Mucosa of descending colon (tissue), 3 donors: ENCODE measurements around the gene SEMA6B. TPM values are rescaled to one million over a fixed set of nuclear protein-coding genes. Genes with fewer than 3 reads are reported as not detected.

Experiments used
- ATAC-seq: fragments of 200-7000 bp; cut with Tn5 transposase; one replicate; pipeline ENCODE4 v1.9.1; 2020; ENCODE audit warnings: mild to moderate bottlenecking, moderate library complexity
- DNase-seq, 3 donors: peaks; one replicate each; pipeline ENCODE4 v3.0.0-alpha.2; 2020
- H3K36me3 ChIP-seq: fragments of 200-600 bp; one replicate; pipeline ENCODE4 v1.8.0; 2021; ENCODE audit warnings: low read depth, mild to moderate bottlenecking
- H3K4me1 ChIP-seq: fragments of 200-600 bp; one replicate; pipeline ENCODE4 v1.8.0; 2021; ENCODE audit warnings: low read depth, mild to moderate bottlenecking
- H3K4me3 ChIP-seq: fragments of 200-600 bp; one replicate; pipeline ENCODE4 v1.8.0; 2021; ENCODE audit warnings: mild to moderate bottlenecking
- H3K9me3 ChIP-seq: fragments of 200-600 bp; one replicate; pipeline ENCODE4 v1.8.0; 2021; ENCODE audit warnings: mild to moderate bottlenecking
- CTCF ChIP-seq: fragments of 200-600 bp; IDR thresholded peaks from one replicate; pipeline ENCODE4 v1.8.0; 2022; ENCODE audit warnings: antibody characterized with exemption, mild to moderate bottlenecking
- intact Hi-C, 2 donors: fragments of 100-400 bp; cut with DNase I in 1 of 2; cut with micrococcal nuclease in 1 of 2; formaldehyde crosslinking; loops; one replicate each; pipeline versions ENCODE4 v1.11.0 to v1.11.1; 2022; cut with DNase I, micrococcal nuclease
- total RNA-seq, 3 donors: library from RNA; stranded (reverse); fragmentation: NEBNext Ultra II Directional in 2 of 3; extraction: Animal tissue kit (Norgen Biotek cat#: 25700) in 2 of 3; gene quantifications; one replicate each; pipeline versions ENCODE4 v1.2.1 to v1.2.4, GENCODE V29; 2021 to 2023
- donor health status: DM: no; HTN: no; CAD: no; lungs with moderate emphysema.
- donor health status: DM: no; HTN: no; CAD: no.
- donor health status: DM: no; HTN: yes; CAD: no.

SEMA6B gene
- total RNA-seq, 3 donors from 2014 or later, result 2.5 to 8.4 (median 5.9) TPM

DNA sequence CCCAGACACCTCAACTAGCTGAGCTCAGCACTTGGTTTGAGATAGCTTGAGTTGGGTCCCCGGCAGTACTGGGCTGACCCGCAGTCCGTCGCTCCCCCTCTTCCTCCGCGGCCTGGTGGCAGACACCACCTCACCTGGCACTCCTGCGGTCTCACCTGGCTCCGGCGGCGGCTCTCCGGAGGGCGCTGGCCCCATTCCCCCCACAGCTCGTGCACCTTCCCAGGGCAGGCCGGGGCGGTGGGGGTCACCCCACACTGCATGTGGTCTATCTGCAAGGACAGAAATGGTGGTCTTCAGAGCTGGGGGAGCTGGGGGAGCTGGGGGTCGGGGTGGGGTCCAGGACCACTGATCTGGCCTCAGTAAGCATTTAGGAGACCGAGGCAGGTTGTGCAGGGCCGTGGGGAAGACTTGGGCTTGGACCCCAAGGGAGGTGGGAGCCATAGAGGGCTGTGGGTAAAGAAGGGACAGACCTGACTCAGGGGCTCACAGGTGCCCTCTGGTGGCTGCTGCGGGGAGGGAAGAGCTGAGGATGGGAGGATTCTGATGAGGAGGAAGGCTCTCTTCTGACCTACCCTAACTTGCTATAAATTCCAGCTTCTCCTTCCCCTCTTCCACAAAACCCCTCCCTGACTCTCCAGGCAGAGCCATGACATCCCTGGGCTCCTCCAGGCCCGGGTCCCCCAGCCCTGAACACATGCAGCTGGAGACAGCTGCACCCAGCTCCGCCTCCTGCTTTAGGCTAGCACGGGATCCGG is 34.5 kb downstream of the SEMA6B start:
- DNase-seq, result peak in 2 of 3 donors; percentile 72 to 77
- Histone ChIP-seq H3K36me3 (no peaks in the 10 kb centered on the region), H3K4me3 (no peak overlapping the region), H3K9me3 (no peaks in the 10 kb centered on the region), H3K4me1 (no peaks in the 10 kb centered on the region)
- peak; percentile 42 for TF ChIP-seq CTCF
- ATAC-seq, result peak; percentile 81
- intact Hi-C loops, result no loop called here

GRCh38 chr19:4523306-4524110 is 36.0 kb downstream of the SEMA6B start:
- no peak overlapping the region for H3K4me3 ChIP-seq
- intact Hi-C loops, result no loop called here
- H3K36me3 ChIP-seq, result no peaks in the 10 kb centered on the region
- ATAC-seq (peak; percentile 68), DNase-seq (peak in 2 of 3 donors; percentile 64 to 69)
- no peaks in the 10 kb centered on the region for H3K9me3 ChIP-seq
- peak; percentile 59 for TF ChIP-seq CTCF
- no peaks in the 10 kb centered on the region for H3K4me1 ChIP-seq

GRCh38 chr19:4522291-4523002 is 37.0 kb downstream of the SEMA6B start:
- no peak for TF ChIP-seq CTCF
- ATAC-seq (no peak), DNase-seq (no peak)
- intact Hi-C loops, result no loop called here
- H3K4me1 ChIP-seq, result no peaks in the 10 kb centered on the region
- no peaks in the 10 kb centered on the region for H3K36me3 ChIP-seq
- H3K9me3 ChIP-seq, result no peaks in the 10 kb centered on the region
- H3K4me3 ChIP-seq, result no peak overlapping the region

GRCh38 chr19:4521888-4522242 is 37.6 kb downstream of the SEMA6B start:
- H3K4me3 ChIP-seq, result no peak overlapping the region
- intact Hi-C loops, result no loop called here
- no peak for DNase-seq
- H3K9me3 ChIP-seq, result no peaks in the 10 kb centered on the region
- no peaks in the 10 kb centered on the region for H3K4me1 ChIP-seq
- no peaks in the 10 kb centered on the region for H3K36me3 ChIP-seq
- no peak for TF ChIP-seq CTCF
- ATAC-seq, result no peak

- TF ChIP-seq CTCF, result no peak
- DNase-seq (no peak), ATAC-seq (no peak)
- no peaks in the 10 kb centered on the region for H3K9me3 ChIP-seq
- no peak overlapping the region for H3K4me3 ChIP-seq
- H3K4me1 ChIP-seq, result no peaks in the 10 kb centered on the region
- intact Hi-C loops, result no loop called here
- H3K36me3 ChIP-seq, result no peaks in the 10 kb centered on the region
These were observed 38.2 kb downstream of the SEMA6B start for GRCh38 chr19:4521170-4521887.
